ENCODE measurements around the gene TMEM179B. TPM values are rescaled to one million over a fixed set of nuclear protein-coding genes. Genes with fewer than 3 reads are reported as not detected.

TMEM179B gene
- total and polyA plus RNA-seq, 7 experiments from 2014 or later, result 23.2 to 113 (median 61.1) TPM

GRCh38 chr11:62786318-62787004 is 741 bp upstream of the TMEM179B start:
- Histone ChIP-seq H3K4me3 (ENCODE audit: low read length) (peak overlapping the region; percentile 82), H3K27ac (ENCODE audit: low read depth, low read length) (peak overlapping the region; percentile 93), H3K36me3 (ENCODE audit: control insufficient read depth in 2 of 3, insufficient read depth in 3 of 3, low read length in 3 of 3) (peaks cover 0 to 50% (median 6%) of the 10 kb centered on the region in 3 experiments), H3K27me3 (ENCODE audit: control insufficient read depth in 2 of 2, insufficient read depth in 2 of 2, low read length in 2 of 2) (no peaks in the 10 kb centered on the region), H3K4me1 (ENCODE audit: control insufficient read depth in 2 of 2, insufficient read depth in 2 of 2, low read length in 2 of 2) (peaks cover 30 to 35% of the 10 kb centered on the region in 2 donors), H3K9me3 (ENCODE audit: control insufficient read depth in 2 of 3, low read length in 3 of 3) (no peaks in the 10 kb centered on the region)
- DNase-seq, result peak; percentile 76 to 90 (median 81)
- CTCF ChIA-PET, result interaction anchor here (0.6 to 3.4 kb wide), 26 partner anchors 9 to 392 kb away, joined by 3 to 34 read pairs (median 5); partner anchors contain the start of genes HNRNPUL2, INTS5, POLR2G and SLC3A2
- Mint-ChIP-seq H3K27ac (peak overlapping the region; percentile 88 to 99 (median 95)), H3K27me3 (no peaks in the 10 kb centered on the region), H3K9me3 (no peaks in the 10 kb centered on the region), H3K4me3 (peak overlapping the region; percentile 85 to 96 (median 90)), H3K4me1 (peaks cover 19 to 53% (median 38%) of the 10 kb centered on the region in 7 donors), H3K36me3 (peaks cover 0 to 20% (median 4%) of the 10 kb centered on the region in 5 donors)
- intact Hi-C loops (cut with micrococcal nuclease), result loop anchor here (1.0 to 5.0 kb wide), 16 partner anchors 15 to 236 kb away; partner anchors contain the start of genes NXF1 (in 2 of the 2), POLR2G (in 2 of the 2), STX5 (in 2 of the 2) and TAF6L (in 2 of the 2)
- peak; percentile 80 for ATAC-seq
- POLR2A ChIA-PET, result interaction anchor here (0.7 to 14.1 kb wide), 29 partner anchors 8 to 195 kb away, joined by 3 to 224 read pairs (median 9); partner anchors contain the start of genes C11orf98, CSKMT, HNRNPUL2 and INTS5

- H3K4me3 Mint-ChIP-seq, result peak overlapping the region; percentile 66 to 97 (median 96)
- intact Hi-C loops (cut with micrococcal nuclease), result loop anchor here (1.0 to 5.0 kb wide), 2 partner anchors 57 to 233 kb away; no protein-coding TSS in a partner anchor
Measured at GRCh38 chr11:62788991-62789390, 1.8 kb downstream of the TMEM179B start.

GRCh38 chr11:62789576-62789975 is 2.4 kb downstream of the TMEM179B start:
- ATAC-seq (no peak), DNase-seq (no peak)
- Mint-ChIP-seq H3K27ac (peak overlapping the region; percentile 46 to 99 (median 96)), H3K4me3 (peak overlapping the region; percentile 56 to 96 (median 94)), H3K36me3 (peaks cover 4 to 30% (median 6%) of the 10 kb centered on the region in 5 donors), H3K4me1 (peaks cover 23 to 71% (median 55%) of the 10 kb centered on the region in 7 donors), H3K27me3 (no peaks in the 10 kb centered on the region), H3K9me3 (no peaks in the 10 kb centered on the region)
- H3K27ac ChIP-seq (ENCODE audit: low read depth, low read length), result peak overlapping the region; percentile 38
- H3K4me3 ChIP-seq (ENCODE audit: low read length), result no peak overlapping the region
- ChIA-PET POLR2A (interaction anchor here (0.7 to 14.1 kb wide), 15 partner anchors 13 to 390 kb away, joined by 3 to 224 read pairs (median 10); partner anchors contain the start of genes EEF1G, HNRNPUL2, NXF1 and SLC3A2), CTCF (interaction anchor here (0.7 to 1.8 kb wide), 2 partner anchors 11 to 445 kb away, joined by 3 to 5 read pairs; no protein-coding TSS in a partner anchor)
- H3K36me3 ChIP-seq (ENCODE audit: control insufficient read depth in 2 of 3, insufficient read depth in 3 of 3, low read length in 3 of 3), result peaks cover 13 to 47% (median 14%) of the 10 kb centered on the region in 3 experiments
- intact Hi-C loops (cut with micrococcal nuclease), result loop anchor here in 1 of 2 donors (5.0 kb wide), 1 partner anchor 233 kb away; no protein-coding TSS in a partner anchor
- peaks cover 40 to 45% of the 10 kb centered on the region in 2 donors for H3K4me1 ChIP-seq (ENCODE audit: control insufficient read depth in 2 of 2, insufficient read depth in 2 of 2, low read length in 2 of 2)
- no peaks in the 10 kb centered on the region for H3K27me3 ChIP-seq (ENCODE audit: control insufficient read depth in 2 of 2, insufficient read depth in 2 of 2, low read length in 2 of 2)
- no peaks in the 10 kb centered on the region for H3K9me3 ChIP-seq (ENCODE audit: control insufficient read depth in 2 of 3, low read length in 3 of 3)

More at GRCh38 chr11:62788991-62789390, 1.8 kb downstream of the TMEM179B start:
- ChIA-PET POLR2A (interaction anchor here (0.7 to 14.1 kb wide), 16 partner anchors 13 to 215 kb away, joined by 3 to 224 read pairs (median 22); partner anchors contain the start of genes EEF1G, HNRNPUL2, NXF1 and POLR2G), CTCF (interaction anchor here (0.7 to 2.0 kb wide), 2 partner anchors 73 to 444 kb away, joined by 3 to 10 read pairs; no protein-coding TSS in a partner anchor)
- Histone ChIP-seq H3K27me3 (ENCODE audit: control insufficient read depth in 2 of 2, insufficient read depth in 2 of 2, low read length in 2 of 2) (no peaks in the 10 kb centered on the region), H3K36me3 (ENCODE audit: control insufficient read depth in 2 of 3, insufficient read depth in 3 of 3, low read length in 3 of 3) (peaks cover 8 to 41% (median 9%) of the 10 kb centered on the region in 3 experiments), H3K4me1 (ENCODE audit: control insufficient read depth in 2 of 2, insufficient read depth in 2 of 2, low read length in 2 of 2) (peaks cover 40 to 45% of the 10 kb centered on the region in 2 donors), H3K9me3 (ENCODE audit: control insufficient read depth in 2 of 3, low read length in 3 of 3) (no peaks in the 10 kb centered on the region), H3K27ac (ENCODE audit: low read depth, low read length) (peak overlapping the region; percentile 38), H3K4me3 (ENCODE audit: low read length) (no peak overlapping the region)
- no peaks in the 10 kb centered on the region for H3K27me3 Mint-ChIP-seq
- H3K9me3 Mint-ChIP-seq, result no peaks in the 10 kb centered on the region
- DNase-seq (no peak), ATAC-seq (no peak)
- peaks cover 0 to 25% (median under 1%) of the 10 kb centered on the region in 5 donors for H3K36me3 Mint-ChIP-seq
- peaks cover 23 to 65% (median 49%) of the 10 kb centered on the region in 7 donors for H3K4me1 Mint-ChIP-seq
- H3K27ac Mint-ChIP-seq, result peak overlapping the region; percentile 74 to 99 (median 93)

- Histone ChIP-seq H3K27ac (ENCODE audit: low read depth, low read length) (peak within 1 kb of the TSS; percentile 90), H3K4me3 (ENCODE audit: low read length) (peak within 1 kb of the TSS; percentile 90), H3K27me3 (ENCODE audit: control insufficient read depth in 2 of 2, insufficient read depth in 2 of 2, low read length in 2 of 2) (no peaks in the 10 kb centered on the region), H3K9me3 (ENCODE audit: control insufficient read depth in 2 of 3, low read length in 3 of 3) (no peaks in the 10 kb centered on the region), H3K4me1 (ENCODE audit: control insufficient read depth in 2 of 2, insufficient read depth in 2 of 2, low read length in 2 of 2) (peaks cover 31 to 37% of the 10 kb centered on the region in 2 donors), H3K36me3 (ENCODE audit: control insufficient read depth in 2 of 3, insufficient read depth in 3 of 3, low read length in 3 of 3) (peaks cover 18 to 66% (median 32%) of the 10 kb centered on the region in 3 experiments)
- intact Hi-C loops (cut with micrococcal nuclease), result loop anchor here (1.0 kb wide), 8 partner anchors 14 to 90 kb away; partner anchors contain the start of genes NXF1 (in 2 of the 2), STX5 (in 1 of the 2), TEX54 (in 1 of the 2) and WDR74 (in 1 of the 2)
- Mint-ChIP-seq H3K4me1 (peaks cover 23 to 61% (median 47%) of the 10 kb centered on the region in 7 donors), H3K27ac (peak within 1 kb of the TSS; percentile 88 to 99 (median 95)), H3K27me3 (no peaks in the 10 kb centered on the region), H3K9me3 (no peaks in the 10 kb centered on the region), H3K4me3 (peak within 1 kb of the TSS; percentile 87 to 96 (median 91)), H3K36me3 (peaks cover 4 to 42% (median 17%) of the 10 kb centered on the region in 5 donors)
- DNase-seq, result peak; percentile 81 to 94 (median 89)
- ChIA-PET POLR2A (interaction anchor here (0.7 to 14.1 kb wide), 11 partner anchors 11 to 82 kb away, joined by 3 to 224 read pairs (median 34); partner anchors contain the start of genes NXF1, STX5, TAF6L and TEX54), CTCF (interaction anchor here (0.6 to 0.7 kb wide), 2 partner anchors 19 to 39 kb away, joined by 3 read pairs; no protein-coding TSS in a partner anchor)
- ATAC-seq, result peak; percentile 84
Measured at GRCh38 chr11:62791501-62792201, 4.4 kb downstream of the TMEM179B start, which contains the start of gene TMEM223. TMEM223 (minus strand) TSS chr11:62792006; CDS start chr11:62791994, 12 bp downstream.

- POLR2A ChIA-PET, result interaction anchor here (0.7 to 14.1 kb wide), 11 partner anchors 10 to 118 kb away, joined by 3 to 224 read pairs (median 14); partner anchors contain the start of genes NXF1, POLR2G, STX5 and TAF6L
- H3K4me1 Mint-ChIP-seq, result peaks cover 23 to 59% (median 47%) of the 10 kb centered on the region in 7 donors
Measured at GRCh38 chr11:62792202-62792575, 5.0 kb downstream of the TMEM179B start.

More at GRCh38 chr11:62792202-62792575, 5.0 kb downstream of the TMEM179B start:
- H3K27me3 ChIP-seq (ENCODE audit: control insufficient read depth in 2 of 2, insufficient read depth in 2 of 2, low read length in 2 of 2), result no peaks in the 10 kb centered on the region
- H3K4me3 ChIP-seq (ENCODE audit: low read length), result peak overlapping the region; percentile 90
- peaks cover 22 to 66% (median 32%) of the 10 kb centered on the region in 3 experiments for H3K36me3 ChIP-seq (ENCODE audit: control insufficient read depth in 2 of 3, insufficient read depth in 3 of 3, low read length in 3 of 3)
- DNase-seq (peak in 1 of 9 donors; percentile 30), ATAC-seq (peak; percentile 2)
- Mint-ChIP-seq H3K4me3 (peak overlapping the region; percentile 87 to 96 (median 91)), H3K9me3 (no peaks in the 10 kb centered on the region), H3K27me3 (no peaks in the 10 kb centered on the region), H3K36me3 (peaks cover 4 to 43% (median 17%) of the 10 kb centered on the region in 5 donors), H3K27ac (peak overlapping the region; percentile 88 to 99 (median 95))
- no peaks in the 10 kb centered on the region for H3K9me3 ChIP-seq (ENCODE audit: control insufficient read depth in 2 of 3, low read length in 3 of 3)
- CTCF ChIA-PET, result interaction anchor here (0.6 kb wide), 1 partner anchor 19 kb away, joined by 3 read pairs; no protein-coding TSS in a partner anchor
- H3K4me1 ChIP-seq (ENCODE audit: control insufficient read depth in 2 of 2, insufficient read depth in 2 of 2, low read length in 2 of 2), result peaks cover 31 to 37% of the 10 kb centered on the region in 2 donors
- intact Hi-C loops (cut with micrococcal nuclease), result loop anchor here (1.0 kb wide), 6 partner anchors 13 to 89 kb away; partner anchors contain the start of genes NXF1 (in 2 of the 2), STX5 (in 1 of the 2) and TEX54 (in 1 of the 2)
- H3K27ac ChIP-seq (ENCODE audit: low read depth, low read length), result peak overlapping the region; percentile 90

Data from naive thymus-derived CD4-positive, alpha-beta T cell (primary cell).